Sigmoid colon (tissue), 4 donors: ENCODE measurements around the gene KCNQ5.

Experiments
- CTCF ChIP-seq, 4 experiments: fragments of 450-650 bp in 3 of 4; fragments of 200-600 bp in 1 of 4; IDR thresholded peaks; one replicate each; pipeline ENCODE4 v1.5.1; 2016 to 2019; ENCODE audit warnings: antibody characterized with exemption in 4 of 4, mild to moderate bottlenecking in 3 of 4, moderate library complexity in 2 of 4
- POLR2A ChIP-seq, 2 donors: fragments of 450-650 bp; IDR thresholded peaks; one replicate each; pipeline ENCODE4 v1.6.1; 2016; ENCODE audit warnings: antibody characterized with exemption in 2 of 2, mild to moderate bottlenecking in 2 of 2, moderate library complexity in 2 of 2
- POLR2AphosphoS5 ChIP-seq, 4 donors: sonication (generic); formaldehyde crosslinking; IDR thresholded peaks; one replicate each; pipeline ENCODE4 v1.6.1; 2017; ENCODE audit warnings: antibody characterized with exemption in 4 of 4

- TF ChIP-seq POLR2A (IDR thresholded peaks at IDR 0.05): no peak
- TF ChIP-seq CTCF (IDR thresholded peaks at IDR 0.05): no peak
- TF ChIP-seq POLR2AphosphoS5 (IDR thresholded peaks at IDR 0.05): no peak
Measured at GRCh38 chr6:72784581-72784980, 162.7 kb downstream of the KCNQ5 start.
